ENCODE data around the gene TMEM128. TPM values are rescaled to one million over a fixed set of nuclear protein-coding genes. Genes with fewer than 3 reads are reported as not detected.
A peak's percentile ranks its signal among the peaks of the same experiment; 100 is the strongest.

TMEM128 gene
- total and polyA plus RNA-seq, 2 of the 13 experiments (the other 11 are each of a cell fraction or from before 2014, with no cell fraction given): 19.4 to 27.9 TPM

DNA sequence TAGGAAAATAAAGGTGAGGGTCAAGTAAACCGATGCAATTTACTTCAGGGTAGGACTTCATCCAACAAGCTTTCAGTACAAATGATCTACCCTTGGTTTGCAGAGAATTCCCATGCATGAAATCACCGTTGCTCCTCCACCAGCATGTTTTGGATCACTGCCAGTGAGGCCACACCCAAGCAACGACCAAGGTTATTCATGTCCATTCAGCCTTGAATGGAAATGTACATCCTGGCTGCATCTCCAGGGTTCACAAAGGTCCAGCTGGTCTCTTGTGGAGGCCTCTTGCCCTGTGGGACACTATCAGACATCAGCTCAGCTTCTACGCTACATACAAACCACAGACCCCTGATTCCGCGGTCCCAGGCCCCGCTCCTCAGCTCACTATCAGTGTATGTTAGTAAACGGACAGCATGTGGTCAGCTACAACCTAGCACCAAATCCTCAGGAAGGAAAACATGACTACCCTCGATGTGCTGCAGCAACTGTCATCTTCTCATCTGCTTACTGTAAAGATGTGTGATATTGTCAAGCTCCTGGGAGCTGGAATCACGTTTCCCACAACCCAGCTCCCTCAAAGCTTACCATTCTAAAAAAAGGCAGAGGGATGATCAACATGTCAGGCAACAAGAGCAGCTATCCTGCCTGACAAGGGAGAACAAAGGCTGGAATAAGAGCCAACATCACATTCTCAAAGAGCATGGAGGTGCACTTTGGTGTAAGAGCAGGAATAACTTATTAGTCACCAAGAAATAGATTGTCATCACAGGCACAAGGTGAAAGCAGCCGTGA, 37.0 kb upstream of the TMEM128 start (continued):
- TF ChIP-seq PAXIP1 (CRISPR knock-in tag; conservative IDR thresholded peaks at IDR 0.05) (peak; percentile 52), GZF1 (CRISPR knock-in tag; IDR thresholded peaks at IDR 0.05) (no peak), RARA (CRISPR knock-in tag; IDR thresholded peaks at IDR 0.05) (0 out of 2 replicates have a peak, but pooled peaks have one; percentile 35)
- TF ChIP-seq, protein P1, sequence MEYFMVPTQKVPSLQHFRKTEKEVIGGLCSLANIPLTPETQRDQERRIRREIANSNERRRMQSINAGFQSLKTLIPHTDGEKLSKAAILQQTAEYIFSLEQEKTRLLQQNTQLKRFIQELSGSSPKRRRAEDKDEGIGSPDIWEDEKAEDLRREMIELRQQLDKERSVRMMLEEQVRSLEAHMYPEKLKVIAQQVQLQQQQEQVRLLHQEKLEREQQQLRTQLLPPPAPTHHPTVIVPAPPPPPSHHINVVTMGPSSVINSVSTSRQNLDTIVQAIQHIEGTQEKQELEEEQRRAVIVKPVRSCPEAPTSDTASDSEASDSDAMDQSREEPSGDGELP (IDR thresholded peaks at IDR 0.05; ENCODE audit: borderline replicate concordance, low read depth): peak; percentile 24; the same call in 1 of the 2 replicates
- TF ChIP-seq, protein P2, sequence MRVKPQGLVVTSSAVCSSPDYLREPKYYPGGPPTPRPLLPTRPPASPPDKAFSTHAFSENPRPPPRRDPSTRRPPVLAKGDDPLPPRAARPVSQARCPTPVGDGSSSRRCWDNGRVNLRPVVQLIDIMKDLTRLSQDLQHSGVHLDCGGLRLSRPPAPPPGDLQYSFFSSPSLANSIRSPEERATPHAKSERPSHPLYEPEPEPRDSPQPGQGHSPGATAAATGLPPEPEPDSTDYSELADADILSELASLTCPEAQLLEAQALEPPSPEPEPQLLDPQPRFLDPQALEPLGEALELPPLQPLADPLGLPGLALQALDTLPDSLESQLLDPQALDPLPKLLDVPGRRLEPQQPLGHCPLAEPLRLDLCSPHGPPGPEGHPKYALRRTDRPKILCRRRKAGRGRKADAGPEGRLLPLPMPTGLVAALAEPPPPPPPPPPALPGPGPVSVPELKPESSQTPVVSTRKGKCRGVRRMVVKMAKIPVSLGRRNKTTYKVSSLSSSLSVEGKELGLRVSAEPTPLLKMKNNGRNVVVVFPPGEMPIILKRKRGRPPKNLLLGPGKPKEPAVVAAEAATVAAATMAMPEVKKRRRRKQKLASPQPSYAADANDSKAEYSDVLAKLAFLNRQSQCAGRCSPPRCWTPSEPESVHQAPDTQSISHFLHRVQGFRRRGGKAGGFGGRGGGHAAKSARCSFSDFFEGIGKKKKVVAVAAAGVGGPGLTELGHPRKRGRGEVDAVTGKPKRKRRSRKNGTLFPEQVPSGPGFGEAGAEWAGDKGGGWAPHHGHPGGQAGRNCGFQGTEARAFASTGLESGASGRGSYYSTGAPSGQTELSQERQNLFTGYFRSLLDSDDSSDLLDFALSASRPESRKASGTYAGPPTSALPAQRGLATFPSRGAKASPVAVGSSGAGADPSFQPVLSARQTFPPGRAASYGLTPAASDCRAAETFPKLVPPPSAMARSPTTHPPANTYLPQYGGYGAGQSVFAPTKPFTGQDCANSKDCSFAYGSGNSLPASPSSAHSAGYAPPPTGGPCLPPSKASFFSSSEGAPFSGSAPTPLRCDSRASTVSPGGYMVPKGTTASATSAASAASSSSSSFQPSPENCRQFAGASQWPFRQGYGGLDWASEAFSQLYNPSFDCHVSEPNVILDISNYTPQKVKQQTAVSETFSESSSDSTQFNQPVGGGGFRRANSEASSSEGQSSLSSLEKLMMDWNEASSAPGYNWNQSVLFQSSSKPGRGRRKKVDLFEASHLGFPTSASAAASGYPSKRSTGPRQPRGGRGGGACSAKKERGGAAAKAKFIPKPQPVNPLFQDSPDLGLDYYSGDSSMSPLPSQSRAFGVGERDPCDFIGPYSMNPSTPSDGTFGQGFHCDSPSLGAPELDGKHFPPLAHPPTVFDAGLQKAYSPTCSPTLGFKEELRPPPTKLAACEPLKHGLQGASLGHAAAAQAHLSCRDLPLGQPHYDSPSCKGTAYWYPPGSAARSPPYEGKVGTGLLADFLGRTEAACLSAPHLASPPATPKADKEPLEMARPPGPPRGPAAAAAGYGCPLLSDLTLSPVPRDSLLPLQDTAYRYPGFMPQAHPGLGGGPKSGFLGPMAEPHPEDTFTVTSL (CRISPR knock-in tag; IDR thresholded peaks at IDR 0.05; ENCODE audit: borderline replicate concordance): 0 out of 2 replicates have a peak, but pooled peaks have one; percentile 22

All from HepG2 (cell line).